ENCODE results near the gene JUND. TPM values are rescaled to one million over a fixed set of nuclear protein-coding genes. Genes with fewer than 3 reads are reported as not detected.

The JUND gene
- total and polyA plus RNA-seq, 5 donors from 2014 or later: 30.7 to 1,564 (median 71.7) TPM

DNA sequence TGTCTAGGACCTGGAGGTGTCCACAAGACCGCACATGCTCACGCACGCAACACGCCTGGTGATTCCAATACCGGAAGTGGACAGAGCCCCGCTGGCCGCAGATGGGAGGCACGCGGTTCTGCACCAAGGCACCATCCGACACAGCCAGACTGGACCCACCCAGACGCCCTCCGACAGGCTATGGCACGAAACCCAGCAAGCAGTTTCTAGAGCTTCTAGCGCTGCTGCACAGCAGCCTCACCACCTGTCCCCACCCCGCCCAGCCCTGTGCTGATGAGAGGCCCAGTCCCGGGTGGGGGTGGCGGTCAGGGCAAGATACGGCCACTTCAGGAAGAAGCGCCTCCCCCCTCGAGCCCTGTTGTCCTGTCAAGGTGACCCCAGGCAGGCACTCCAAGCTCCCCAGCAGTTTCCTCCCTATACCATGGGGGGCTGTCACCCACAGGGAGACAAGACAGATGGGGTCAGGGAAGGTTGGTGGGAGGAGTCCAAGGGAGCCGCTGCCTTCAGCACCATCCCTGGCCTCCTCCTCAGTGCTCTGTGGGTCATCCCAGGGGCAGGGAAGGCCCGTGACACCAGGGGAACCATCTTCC lies 30.2 kb upstream of the JUND start:
- no peak overlapping the region for H3K27ac ChIP-seq (ENCODE audit: insufficient read depth, low read length, poor library complexity, severe bottlenecking)
- Mint-ChIP-seq H3K36me3 (peaks cover 7% of the 10 kb centered on the region), H3K27ac (peak overlapping the region in 1 of 3 donors; percentile 32), H3K9me3 (no peaks in the 10 kb centered on the region), H3K4me3 (peak overlapping the region in 1 of 4 donors; percentile 56), H3K27me3 (no peaks in the 10 kb centered on the region), H3K4me1 (peaks cover 0 to 28% (median 14%) of the 10 kb centered on the region in 4 donors)
- H3K4me3 ChIP-seq (ENCODE audit: low read depth, low read length): no peak overlapping the region
- ATAC-seq (ENCODE audit: low read depth in 2 of 2) (no peak), DNase-seq (no peak)
- H3K36me3 ChIP-seq (ENCODE audit: control insufficient read depth, insufficient read depth, low read length): peaks cover 15% of the 10 kb centered on the region
- H3K27me3 ChIP-seq (ENCODE audit: control insufficient read depth, insufficient read depth, low read length): no peaks in the 10 kb centered on the region
- H3K4me1 ChIP-seq (ENCODE audit: control insufficient read depth, insufficient read depth, low read length, poor library complexity, severe bottlenecking): peaks cover 17% of the 10 kb centered on the region
- H3K9me3 ChIP-seq (ENCODE audit: control insufficient read depth in 2 of 2, low read length in 2 of 2): no peaks in the 10 kb centered on the region

DNA sequence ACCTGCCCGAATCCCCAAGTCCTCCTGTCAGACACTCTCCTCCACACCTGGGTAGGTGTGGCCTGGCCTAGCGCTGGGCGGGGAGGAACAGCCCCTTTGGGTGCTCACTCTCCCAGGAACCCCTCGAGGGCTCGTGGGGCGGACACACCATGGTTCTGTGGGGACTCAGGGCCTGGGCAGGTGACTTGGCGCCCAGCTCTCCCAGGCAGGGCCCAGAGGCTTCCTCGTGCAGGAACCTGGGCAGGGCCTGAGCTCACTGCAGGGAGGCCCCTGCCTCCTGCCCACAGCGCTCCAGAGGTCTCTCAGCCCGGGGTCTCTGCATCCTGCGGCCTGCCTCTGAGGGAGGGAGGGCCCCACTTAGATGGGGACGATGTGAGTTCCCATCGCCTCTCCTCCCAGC lies 29.5 kb upstream of the JUND start:
- DNase-seq: no peak
- Mint-ChIP-seq H3K27ac (no peak overlapping the region), H3K36me3 (peaks cover 7% of the 10 kb centered on the region), H3K4me3 (peak overlapping the region in 2 of 4 donors; percentile 56 to 68), H3K27me3 (no peaks in the 10 kb centered on the region), H3K9me3 (no peaks in the 10 kb centered on the region), H3K4me1 (peaks cover 0 to 32% (median 14%) of the 10 kb centered on the region in 4 donors)
- Histone ChIP-seq H3K27ac (ENCODE audit: insufficient read depth, low read length, poor library complexity, severe bottlenecking) (no peak overlapping the region), H3K27me3 (ENCODE audit: control insufficient read depth, insufficient read depth, low read length) (no peaks in the 10 kb centered on the region), H3K36me3 (ENCODE audit: control insufficient read depth, insufficient read depth, low read length) (peaks cover 15% of the 10 kb centered on the region), H3K4me3 (ENCODE audit: low read depth, low read length) (no peak overlapping the region), H3K4me1 (ENCODE audit: control insufficient read depth, insufficient read depth, low read length, poor library complexity, severe bottlenecking) (peaks cover 23% of the 10 kb centered on the region), H3K9me3 (ENCODE audit: control insufficient read depth in 2 of 2, low read length in 2 of 2) (no peaks in the 10 kb centered on the region)
- ATAC-seq (ENCODE audit: low read depth in 2 of 2): no peak

DNA sequence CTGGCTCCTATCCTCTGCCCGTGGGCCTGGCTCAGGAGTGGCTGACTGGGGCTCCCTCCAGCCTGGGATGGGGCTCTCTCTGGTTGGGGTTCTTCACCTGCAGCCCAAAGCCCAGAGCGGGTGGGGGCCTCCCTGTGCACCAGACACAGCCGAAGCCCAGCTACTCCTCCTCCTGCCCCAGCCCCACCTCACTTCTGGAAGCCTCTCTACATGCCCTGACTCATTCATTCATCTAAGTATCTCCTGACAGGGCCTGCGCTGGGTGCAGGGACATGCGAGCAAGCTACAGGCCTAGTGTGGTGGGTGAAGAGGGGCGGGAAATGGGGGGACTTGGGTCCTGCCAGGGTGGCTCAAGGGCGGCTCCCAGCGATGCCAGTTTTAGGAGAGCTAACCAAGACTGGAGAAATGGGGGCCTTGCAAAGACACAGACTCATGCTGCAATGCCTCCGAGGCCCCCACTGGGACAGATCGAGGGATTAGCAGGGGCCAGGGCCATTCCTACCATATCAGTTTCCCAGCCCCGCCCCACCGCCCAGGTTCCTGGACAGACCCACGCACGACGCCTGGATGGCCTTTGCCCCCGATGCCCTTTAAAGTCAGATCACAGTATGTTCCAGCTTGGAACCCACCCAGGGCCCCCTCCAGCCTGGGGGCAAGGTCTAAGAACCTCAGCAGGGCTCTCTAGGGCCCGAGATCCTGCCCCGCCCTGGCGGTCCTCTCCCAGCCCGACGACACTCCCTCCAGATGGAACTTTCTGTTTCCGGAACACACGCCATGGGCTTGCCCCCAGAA lies 28.9 kb upstream of the JUND start:
- peak overlapping the region in 1 of 4 donors; percentile 68 for H3K4me3 Mint-ChIP-seq
- ATAC-seq (ENCODE audit: low read depth in 2 of 2) (no peak), DNase-seq (no peak)
- H3K9me3 ChIP-seq (ENCODE audit: control insufficient read depth in 2 of 2, low read length in 2 of 2): no peaks in the 10 kb centered on the region
- H3K27me3 Mint-ChIP-seq: no peaks in the 10 kb centered on the region
- peaks cover 7% of the 10 kb centered on the region for H3K36me3 Mint-ChIP-seq
- no peaks in the 10 kb centered on the region for H3K9me3 Mint-ChIP-seq
- peaks cover 30% of the 10 kb centered on the region for H3K4me1 ChIP-seq (ENCODE audit: control insufficient read depth, insufficient read depth, low read length, poor library complexity, severe bottlenecking)
- H3K27me3 ChIP-seq (ENCODE audit: control insufficient read depth, insufficient read depth, low read length): no peaks in the 10 kb centered on the region
- no peak overlapping the region for H3K27ac ChIP-seq (ENCODE audit: insufficient read depth, low read length, poor library complexity, severe bottlenecking)
- peaks cover 0 to 35% (median 11%) of the 10 kb centered on the region in 4 donors for H3K4me1 Mint-ChIP-seq
- H3K4me3 ChIP-seq (ENCODE audit: low read depth, low read length): no peak overlapping the region
- no peak overlapping the region for H3K27ac Mint-ChIP-seq
- H3K36me3 ChIP-seq (ENCODE audit: control insufficient read depth, insufficient read depth, low read length): peaks cover 15% of the 10 kb centered on the region

DNA sequence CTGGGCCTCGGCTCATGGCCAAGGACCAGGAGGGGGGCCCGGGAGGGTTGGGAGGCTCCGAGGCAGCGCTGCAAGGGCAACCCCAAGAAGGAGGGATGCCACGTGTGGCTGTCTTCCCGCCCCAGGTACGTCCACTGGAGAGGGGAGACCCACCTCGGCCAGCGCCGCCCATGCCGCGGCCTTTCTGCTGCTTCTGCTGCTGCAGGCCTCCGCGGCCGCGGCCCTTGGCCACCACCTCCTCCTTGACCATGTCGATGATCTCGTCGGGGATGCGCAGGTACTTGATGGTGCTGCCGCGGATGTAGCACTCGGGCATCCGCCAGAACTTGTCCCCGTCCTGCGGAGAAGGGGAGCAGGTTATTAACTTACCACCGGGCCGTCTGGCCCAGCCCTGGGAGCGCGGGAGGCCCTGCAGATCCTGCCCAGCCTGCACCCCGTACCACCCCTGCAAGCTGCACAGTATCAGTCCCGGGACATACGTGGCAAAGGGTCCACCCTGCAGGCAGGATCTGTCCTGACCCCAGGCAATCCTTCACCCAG lies 28.2 kb upstream of the JUND start:
- Histone ChIP-seq H3K27ac (ENCODE audit: insufficient read depth, low read length, poor library complexity, severe bottlenecking) (no peak overlapping the region), H3K27me3 (ENCODE audit: control insufficient read depth, insufficient read depth, low read length) (no peaks in the 10 kb centered on the region), H3K36me3 (ENCODE audit: control insufficient read depth, insufficient read depth, low read length) (peaks cover 15% of the 10 kb centered on the region), H3K4me1 (ENCODE audit: control insufficient read depth, insufficient read depth, low read length, poor library complexity, severe bottlenecking) (peaks cover 37% of the 10 kb centered on the region), H3K9me3 (ENCODE audit: control insufficient read depth in 2 of 2, low read length in 2 of 2) (no peaks in the 10 kb centered on the region), H3K4me3 (ENCODE audit: low read depth, low read length) (no peak overlapping the region)
- DNase-seq (no peak), ATAC-seq (ENCODE audit: low read depth in 2 of 2) (no peak)
- no peak overlapping the region for H3K4me3 Mint-ChIP-seq
- H3K27me3 Mint-ChIP-seq: no peaks in the 10 kb centered on the region
- H3K4me1 Mint-ChIP-seq: peaks cover 0 to 42% (median 14%) of the 10 kb centered on the region in 4 donors
- peaks cover 7% of the 10 kb centered on the region for H3K36me3 Mint-ChIP-seq
- no peaks in the 10 kb centered on the region for H3K9me3 Mint-ChIP-seq
- H3K27ac Mint-ChIP-seq: no peak overlapping the region

DNA sequence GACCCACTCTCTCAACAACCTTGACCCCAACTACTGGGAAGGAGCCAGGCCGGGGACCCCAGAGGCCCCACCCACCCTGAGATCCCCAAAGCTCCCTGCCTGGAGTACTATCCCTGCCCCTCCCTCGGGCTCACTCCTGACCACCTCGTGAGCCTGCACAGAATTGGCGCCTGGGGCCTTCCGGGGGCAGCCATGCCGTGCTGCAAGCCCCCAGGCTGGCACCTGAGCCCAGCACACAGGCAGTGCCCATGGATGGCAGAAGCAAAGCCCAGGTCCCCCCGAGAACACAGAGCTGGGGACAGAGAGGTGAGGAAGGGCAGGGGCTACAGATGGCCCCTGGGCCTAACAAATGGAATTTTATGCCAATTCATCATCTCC lies 27.5 kb upstream of the JUND start:
- no peaks in the 10 kb centered on the region for H3K9me3 ChIP-seq (ENCODE audit: control insufficient read depth in 2 of 2, low read length in 2 of 2)
- H3K36me3 ChIP-seq (ENCODE audit: control insufficient read depth, insufficient read depth, low read length): peaks cover 15% of the 10 kb centered on the region
- no peak for DNase-seq
- ATAC-seq (ENCODE audit: low read depth in 2 of 2): no peak
- peaks cover 43% of the 10 kb centered on the region for H3K4me1 ChIP-seq (ENCODE audit: control insufficient read depth, insufficient read depth, low read length, poor library complexity, severe bottlenecking)
- H3K27me3 ChIP-seq (ENCODE audit: control insufficient read depth, insufficient read depth, low read length): no peaks in the 10 kb centered on the region
- no peaks in the 10 kb centered on the region for H3K27me3 Mint-ChIP-seq
- H3K4me3 ChIP-seq (ENCODE audit: low read depth, low read length): no peak overlapping the region
- peaks cover 0 to 44% (median 15%) of the 10 kb centered on the region in 4 donors for H3K4me1 Mint-ChIP-seq
- no peaks in the 10 kb centered on the region for H3K9me3 Mint-ChIP-seq
- H3K27ac ChIP-seq (ENCODE audit: insufficient read depth, low read length, poor library complexity, severe bottlenecking): no peak overlapping the region
- peaks cover 7% of the 10 kb centered on the region for H3K36me3 Mint-ChIP-seq
- H3K27ac Mint-ChIP-seq: no peak overlapping the region
- H3K4me3 Mint-ChIP-seq: no peak overlapping the region

DNA sequence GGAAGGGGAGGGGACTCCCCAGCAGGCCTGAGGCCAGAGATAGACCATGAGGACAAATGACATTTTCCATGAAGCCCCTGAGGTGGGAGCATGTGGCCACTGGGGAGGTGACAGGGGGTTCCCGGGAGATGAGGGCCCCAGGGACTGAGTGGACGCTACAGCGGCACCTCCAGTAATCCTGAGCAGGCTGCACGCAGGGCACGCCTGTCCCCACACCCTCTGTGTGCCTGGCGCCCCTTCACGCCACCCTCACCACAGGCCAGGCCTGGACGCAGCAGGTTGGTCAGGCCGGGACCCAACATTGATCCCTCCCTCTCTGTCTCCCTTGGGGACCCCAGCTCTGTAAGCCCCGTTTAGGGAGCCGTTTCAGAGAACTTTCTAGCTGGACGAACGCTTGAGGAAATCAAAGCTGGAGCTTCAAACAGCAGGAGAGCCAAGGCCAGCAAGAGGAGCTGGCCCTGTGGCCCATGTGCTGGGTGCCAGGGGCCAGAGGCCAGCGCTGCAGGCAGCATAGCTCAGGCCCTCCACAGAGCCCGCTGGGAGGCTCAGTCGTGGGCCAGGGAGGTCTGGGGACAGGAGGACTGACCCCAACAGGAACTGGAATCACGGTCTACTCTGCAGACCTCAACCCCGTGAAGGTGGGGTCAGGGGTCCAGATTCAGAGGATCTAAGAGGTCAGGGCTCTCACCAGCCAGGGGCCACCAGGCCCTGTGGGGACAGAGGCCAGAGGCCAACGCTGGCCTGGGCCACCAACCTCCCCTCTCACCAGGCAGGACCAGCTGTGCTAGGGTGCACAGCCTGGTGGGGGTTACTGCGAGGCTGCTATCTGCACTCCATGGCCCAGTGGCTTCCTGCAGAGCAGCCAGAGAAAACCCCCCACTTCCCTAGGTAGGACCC lies 26.9 kb upstream of the JUND start:
- Mint-ChIP-seq H3K36me3 (peaks cover 7% of the 10 kb centered on the region), H3K4me1 (peaks cover 0 to 51% (median 20%) of the 10 kb centered on the region in 4 donors), H3K27ac (no peak overlapping the region), H3K9me3 (no peaks in the 10 kb centered on the region), H3K4me3 (no peak overlapping the region), H3K27me3 (no peaks in the 10 kb centered on the region)
- ATAC-seq (ENCODE audit: low read depth in 2 of 2): no peak
- H3K27me3 ChIP-seq (ENCODE audit: control insufficient read depth, insufficient read depth, low read length): no peaks in the 10 kb centered on the region
- DNase-seq: no peak
- H3K4me1 ChIP-seq (ENCODE audit: control insufficient read depth, insufficient read depth, low read length, poor library complexity, severe bottlenecking): peaks cover 49% of the 10 kb centered on the region
- H3K27ac ChIP-seq (ENCODE audit: insufficient read depth, low read length, poor library complexity, severe bottlenecking): peak overlapping the region; percentile 97
- peaks cover 11% of the 10 kb centered on the region for H3K36me3 ChIP-seq (ENCODE audit: control insufficient read depth, insufficient read depth, low read length)
- H3K4me3 ChIP-seq (ENCODE audit: low read depth, low read length): no peak overlapping the region
- H3K9me3 ChIP-seq (ENCODE audit: control insufficient read depth in 2 of 2, low read length in 2 of 2): no peaks in the 10 kb centered on the region

DNA sequence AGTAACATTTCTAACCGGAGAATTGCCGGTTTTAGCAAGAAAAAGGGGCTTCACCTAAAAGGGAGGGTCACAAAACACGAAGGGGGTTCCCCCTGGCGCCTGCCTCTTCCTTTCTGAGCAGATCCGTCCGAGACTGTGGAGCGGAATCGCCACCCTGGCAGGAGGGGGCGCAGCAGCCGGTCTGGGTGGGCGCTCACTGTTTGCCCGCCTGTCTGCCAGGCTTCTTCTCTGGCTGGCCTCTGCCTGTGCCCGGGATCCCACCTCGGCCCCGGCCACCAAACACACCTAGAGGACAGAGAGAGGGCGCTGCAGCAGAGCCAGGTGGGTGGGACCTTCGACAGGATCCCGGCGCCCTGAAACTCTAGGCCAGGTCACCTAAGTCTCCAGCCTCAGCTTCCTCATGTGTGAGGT lies 25.9 kb upstream of the JUND start:
- H3K4me1 ChIP-seq (ENCODE audit: control insufficient read depth, insufficient read depth, low read length, poor library complexity, severe bottlenecking): peaks cover 59% of the 10 kb centered on the region
- peaks cover 0 to 49% (median 17%) of the 10 kb centered on the region in 4 donors for H3K4me1 Mint-ChIP-seq

More for the DNA sequence above, 25.9 kb upstream of the JUND start:
- peaks cover 3% of the 10 kb centered on the region for H3K36me3 Mint-ChIP-seq
- ATAC-seq (ENCODE audit: low read depth in 2 of 2): no peak
- H3K36me3 ChIP-seq (ENCODE audit: control insufficient read depth, insufficient read depth, low read length): peaks cover 5% of the 10 kb centered on the region
- H3K4me3 ChIP-seq (ENCODE audit: low read depth, low read length): no peak overlapping the region
- H3K9me3 ChIP-seq (ENCODE audit: control insufficient read depth in 2 of 2, low read length in 2 of 2): no peaks in the 10 kb centered on the region
- peak overlapping the region; percentile 79 to 98 (median 86) for H3K4me3 Mint-ChIP-seq
- peak overlapping the region; percentile 86 to 97 (median 94) for H3K27ac Mint-ChIP-seq
- no peaks in the 10 kb centered on the region for H3K9me3 Mint-ChIP-seq
- H3K27ac ChIP-seq (ENCODE audit: insufficient read depth, low read length, poor library complexity, severe bottlenecking): peak overlapping the region; percentile 97
- no peaks in the 10 kb centered on the region for H3K27me3 ChIP-seq (ENCODE audit: control insufficient read depth, insufficient read depth, low read length)
- H3K27me3 Mint-ChIP-seq: no peaks in the 10 kb centered on the region
- no peak for DNase-seq
